NCI-H1694 (cell line): ENCODE measurements around the gene CRABP1.

ENCODE experiments used
- DNase-seq: peaks from one replicate; lab custom pipeline; 2025; lab: John Stamatoyannopoulos, UW

CRABP1 gene

GRCh38 chr15:78317145-78317836 lies 22.9 kb upstream of the CRABP1 start:
- DNase-seq: no peak

GRCh38 chr15:78319588-78319987 lies 20.6 kb upstream of the CRABP1 start:
- DNase-seq: no peak

DNA sequence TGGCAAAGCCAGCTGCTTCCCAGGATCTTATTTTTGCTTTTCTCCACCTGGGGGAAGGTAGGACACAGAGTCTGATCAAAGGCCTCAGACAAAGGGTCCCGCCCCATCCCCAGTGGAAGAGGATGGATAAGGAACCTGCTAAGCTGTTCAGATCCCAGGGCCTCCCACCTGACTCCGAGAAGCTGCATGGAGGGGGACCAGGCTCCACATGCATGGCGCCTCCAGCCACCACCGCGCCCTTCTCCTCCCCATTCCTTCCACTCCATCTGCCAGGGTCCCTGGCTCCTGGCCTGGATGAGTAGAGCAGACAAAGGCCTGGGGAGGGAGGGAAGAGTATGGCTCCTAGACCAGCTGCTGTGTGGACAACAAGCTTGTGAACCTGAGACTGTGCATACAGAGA lies 20.0 kb upstream of the CRABP1 start:
- DNase-seq: no peak

GRCh38 chr15:78321041-78321570 lies 19.0 kb upstream of the CRABP1 start:
- no peak for DNase-seq

GRCh38 chr15:78321786-78322185 lies 18.4 kb upstream of the CRABP1 start:
- DNase-seq: no peak

DNA sequence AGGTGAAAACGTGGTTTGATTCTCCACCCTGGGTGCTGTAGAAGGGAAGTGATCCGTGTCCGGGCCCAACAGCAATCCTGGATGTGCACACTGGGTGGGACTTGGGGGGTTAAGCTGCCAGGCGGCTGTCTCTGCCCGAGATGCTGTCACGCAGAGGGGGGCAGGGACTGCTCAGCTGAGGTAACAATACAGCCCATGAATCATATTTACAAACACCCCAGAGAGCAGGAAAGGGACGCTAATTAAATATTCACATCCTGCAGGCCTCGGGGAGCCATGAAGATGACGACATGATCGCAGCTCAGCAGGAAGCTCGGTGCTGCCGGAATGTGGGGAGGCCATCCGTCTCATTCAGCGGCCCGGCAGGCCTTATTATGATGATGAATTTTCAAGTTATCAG lies 17.9 kb upstream of the CRABP1 start:
- no peak for DNase-seq

DNA sequence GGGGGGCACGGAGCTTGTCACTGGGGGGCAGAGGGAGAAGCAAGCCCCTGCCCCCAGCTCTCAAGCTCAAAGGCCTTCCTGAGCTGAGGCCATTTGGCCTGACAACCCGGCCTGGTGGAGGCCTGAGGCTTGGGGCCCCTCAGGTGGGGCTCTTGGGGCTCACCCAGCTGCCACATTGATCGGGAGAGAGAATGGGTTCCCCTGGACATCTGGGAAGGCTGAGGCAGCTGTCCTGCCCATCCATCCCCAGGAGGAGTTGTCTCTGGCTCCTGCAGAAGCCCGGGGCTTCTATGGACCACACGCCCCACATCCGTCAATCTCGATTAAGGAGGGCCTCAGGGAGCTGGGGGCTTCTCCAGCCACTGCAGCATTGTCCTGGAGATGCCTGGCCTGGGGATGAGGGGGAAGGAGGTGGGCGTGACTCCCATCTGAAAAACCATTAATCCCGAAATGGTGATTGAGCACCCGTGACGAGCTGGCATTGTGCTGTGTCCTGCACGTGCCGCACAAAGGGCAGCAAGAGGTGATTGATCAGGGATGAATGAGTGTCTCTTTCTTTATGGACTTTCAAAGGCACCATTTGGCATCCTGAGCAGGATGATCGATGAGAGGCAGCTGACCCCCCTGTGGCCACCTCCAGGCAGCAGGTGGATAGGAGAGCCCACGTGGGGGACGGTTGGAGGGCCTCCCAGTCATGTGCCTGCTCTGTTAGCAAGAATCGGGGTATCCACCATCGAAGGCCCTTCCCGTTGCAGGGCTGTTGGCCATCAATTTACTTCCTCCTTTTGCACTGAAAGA lies 17.2 kb upstream of the CRABP1 start:
- DNase-seq: no peak

DNA sequence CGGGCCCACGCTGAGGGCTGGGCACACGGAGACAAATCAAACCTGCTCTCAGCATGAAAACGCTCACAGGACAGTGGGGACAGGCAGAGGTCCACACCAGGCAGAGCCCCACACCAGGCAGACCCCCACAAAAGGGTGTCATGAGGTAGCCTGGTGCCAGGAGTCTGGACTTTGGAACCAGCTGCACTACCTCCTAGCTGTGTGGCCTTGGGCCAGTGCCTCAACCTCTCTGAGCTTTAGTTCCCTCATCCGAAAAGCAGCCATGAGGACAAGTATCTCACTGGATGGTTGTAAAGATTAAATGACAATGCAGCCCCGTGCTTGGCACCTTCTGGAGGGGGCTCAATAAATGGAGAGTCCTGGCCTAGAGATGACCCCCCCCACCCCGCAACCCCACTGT lies 16.5 kb upstream of the CRABP1 start:
- no peak for DNase-seq

- no peak for DNase-seq
Measured at GRCh38 chr15:78324144-78324543, 16.0 kb upstream of the CRABP1 start.

DNA sequence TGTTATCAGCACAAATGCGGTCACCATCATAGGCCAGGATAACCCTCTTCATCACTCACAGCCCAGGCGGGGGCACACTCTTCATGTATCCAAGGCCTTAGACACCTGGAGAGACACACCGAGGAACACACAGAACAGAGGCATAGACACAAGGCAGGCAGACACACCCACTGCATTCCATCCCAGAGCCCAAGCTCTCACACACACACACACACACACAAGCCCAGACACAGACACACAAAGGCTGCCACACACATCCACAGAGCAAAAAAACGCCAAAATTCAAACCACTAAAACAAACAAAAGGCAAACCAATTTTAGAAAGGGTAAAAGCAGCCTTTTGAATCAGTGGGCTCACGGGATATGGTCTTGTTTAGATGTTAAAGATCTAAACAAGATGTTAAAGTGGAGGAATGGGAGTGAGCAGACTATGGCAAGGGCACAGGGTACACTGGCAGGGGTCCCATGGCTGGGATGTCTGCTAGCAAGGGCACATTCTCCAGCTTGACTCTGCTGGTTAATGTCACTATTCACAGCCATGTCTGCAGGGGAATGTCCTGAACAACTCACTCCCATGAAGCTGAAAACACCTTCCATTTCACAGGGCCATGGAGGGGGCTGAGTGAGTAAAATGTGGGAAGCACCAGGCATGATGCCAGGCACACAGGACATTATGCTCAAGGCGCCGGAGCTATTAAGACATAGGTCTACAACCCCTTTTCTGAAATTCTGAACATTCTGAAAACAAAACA lies 14.9 kb upstream of the CRABP1 start:
- DNase-seq: no peak

GRCh38 chr15:78327466-78327865 lies 12.7 kb upstream of the CRABP1 start:
- DNase-seq: no peak

GRCh38 chr15:78329625-78330024 lies 10.5 kb upstream of the CRABP1 start:
- DNase-seq: no peak

DNA sequence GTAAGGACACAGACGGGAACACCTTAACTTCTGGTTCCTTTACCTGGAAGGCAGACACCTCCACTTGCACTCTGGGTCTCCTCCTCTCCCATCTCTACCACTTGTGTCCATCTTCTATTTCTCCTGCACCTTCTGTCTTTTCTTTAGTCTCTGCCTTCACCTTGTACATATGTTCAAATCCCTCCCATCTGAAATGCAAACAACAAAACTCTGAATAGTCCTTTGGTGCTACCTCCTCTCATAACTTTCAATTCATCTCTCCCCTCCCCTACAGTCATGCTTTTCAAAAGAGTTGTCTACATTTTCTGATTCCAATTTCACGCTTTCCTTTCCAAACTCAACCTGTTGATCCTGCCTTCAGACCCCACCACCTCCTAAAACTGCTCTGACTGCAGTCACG lies 5.3 kb upstream of the CRABP1 start:
- DNase-seq: no peak

DNA sequence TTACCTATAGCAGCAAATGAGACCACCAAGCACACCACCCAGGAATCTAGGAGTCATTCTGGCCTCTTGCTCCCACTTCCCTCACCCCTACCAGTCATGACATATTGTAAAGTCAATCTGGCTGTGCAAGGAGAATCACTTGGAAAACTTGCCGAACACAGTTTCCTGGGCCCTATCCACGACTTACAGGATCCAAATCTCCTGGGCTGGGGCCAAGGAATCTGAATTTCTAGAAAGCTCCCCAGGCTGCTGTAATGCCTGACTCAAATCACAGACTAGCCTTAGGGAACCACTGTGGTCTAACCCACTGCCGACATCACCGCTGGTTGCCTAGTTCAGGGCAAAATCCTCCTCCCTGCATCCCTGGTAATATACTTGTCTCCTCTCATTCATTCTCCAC lies 4.2 kb upstream of the CRABP1 start:
- no peak for DNase-seq

DNA sequence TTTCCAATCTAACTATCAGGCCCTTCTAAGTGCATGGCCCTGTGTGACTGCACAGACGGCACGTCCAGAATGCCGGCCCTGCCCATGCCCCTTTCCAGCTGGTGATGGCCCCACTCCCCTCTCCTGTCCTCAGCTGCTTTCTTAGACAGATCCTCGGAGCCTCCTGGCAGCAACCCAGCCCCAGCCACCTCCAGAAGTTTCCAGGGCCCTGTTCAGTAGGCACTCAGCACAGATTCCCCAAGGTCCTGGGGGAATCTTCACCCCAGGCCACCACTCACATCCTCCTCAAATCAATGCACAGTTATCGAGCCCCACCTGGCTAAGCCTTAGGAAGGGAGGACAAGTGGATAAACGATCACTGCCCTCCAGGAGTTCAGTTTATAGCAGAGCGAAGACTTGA lies 1.4 kb upstream of the CRABP1 start:
- no peak for DNase-seq

DNA sequence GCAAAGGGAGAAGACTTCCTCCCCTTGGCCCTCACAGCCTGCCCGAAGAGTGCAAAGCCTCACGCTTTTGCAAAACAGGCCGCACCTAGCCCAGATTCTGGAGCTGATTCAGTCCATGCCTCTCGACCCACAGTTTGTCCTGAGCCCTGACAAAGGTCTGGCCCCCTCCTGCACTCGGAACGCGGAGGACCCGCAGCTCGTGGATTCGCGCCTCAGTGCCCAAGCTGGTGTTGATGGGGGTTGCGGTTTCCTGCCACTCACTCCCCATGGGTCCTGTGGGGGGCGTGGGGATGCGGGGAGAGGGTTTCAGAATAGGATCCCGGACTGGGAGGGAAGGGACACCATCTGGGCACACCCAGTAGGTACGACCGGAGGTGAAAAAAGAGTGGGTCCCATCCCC lies 594 bp upstream of the CRABP1 start:
- DNase-seq: no peak

GRCh38 chr15:78341057-78341987 lies 1.2 kb downstream of the CRABP1 start:
- DNase-seq: no peak

GRCh38 chr15:78342021-78342420 lies 1.9 kb downstream of the CRABP1 start:
- no peak for DNase-seq

DNA sequence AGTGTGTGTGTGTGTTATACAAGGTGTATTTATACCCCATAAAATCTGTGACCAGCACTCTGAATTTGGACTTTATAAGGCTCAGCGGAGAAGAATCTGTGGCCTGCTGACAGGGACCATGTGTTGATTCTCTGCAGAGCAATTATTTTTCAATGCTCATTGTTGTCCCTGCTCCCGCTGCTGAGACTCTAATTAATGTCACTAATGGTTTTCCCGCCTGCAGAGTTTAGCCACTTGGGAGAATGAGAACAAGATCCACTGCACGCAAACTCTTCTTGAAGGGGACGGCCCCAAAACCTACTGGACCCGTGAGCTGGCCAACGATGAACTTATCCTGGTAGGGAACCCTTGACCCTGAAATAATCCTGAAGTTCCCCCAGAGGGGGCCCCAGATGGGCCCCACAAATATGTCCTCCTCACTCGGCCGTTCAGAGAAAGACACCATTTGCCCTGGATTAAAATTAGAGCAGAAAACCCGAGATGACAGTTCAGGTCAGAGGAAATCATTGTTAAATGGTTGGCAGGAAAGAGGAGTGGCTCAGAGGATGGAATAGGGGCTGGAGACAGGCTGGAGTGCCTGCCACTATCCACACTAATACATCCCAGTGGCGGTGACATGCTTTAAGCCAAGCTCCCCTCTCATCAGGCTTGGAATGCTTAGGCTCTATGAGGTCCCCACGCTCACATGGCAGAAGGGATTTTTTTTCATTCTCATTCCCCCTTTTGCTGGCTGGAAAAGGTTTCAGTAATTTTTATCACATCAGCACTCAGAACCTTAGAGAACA lies 3.3 kb downstream of the CRABP1 start:
- no peak for DNase-seq

DNA sequence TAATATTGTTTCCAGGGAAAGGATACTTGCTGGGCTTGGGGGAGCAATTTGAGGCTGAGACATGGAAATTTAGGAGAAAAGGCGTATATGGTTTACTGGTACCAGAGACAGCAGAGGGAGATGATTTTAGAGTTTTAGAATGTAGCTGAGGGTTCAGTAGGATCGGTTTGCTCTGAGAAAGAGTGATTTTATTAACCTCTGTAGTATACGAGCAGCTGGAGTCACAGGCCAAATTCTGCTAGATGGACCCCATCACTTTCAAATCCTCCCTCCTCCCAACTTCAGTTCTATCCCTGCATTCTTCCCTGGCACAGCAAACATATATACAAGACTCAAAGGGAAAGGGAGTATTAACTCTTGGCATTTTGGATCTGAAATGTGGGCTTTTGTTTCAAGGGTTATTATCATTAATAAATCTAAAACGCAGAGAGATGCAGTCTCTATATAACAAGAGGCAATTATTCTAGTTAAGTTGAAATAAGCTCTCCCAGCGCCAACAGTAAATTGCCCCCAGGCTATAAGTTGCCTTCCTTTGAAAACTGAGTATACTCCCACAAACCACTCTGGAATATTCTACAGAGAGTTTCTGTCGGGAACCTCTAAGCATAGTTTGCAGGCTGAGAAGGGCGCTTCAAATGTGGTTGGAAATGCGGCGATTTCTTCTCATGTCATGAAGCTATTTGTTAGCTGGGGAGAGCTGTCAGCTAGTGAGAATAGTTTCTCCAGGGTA lies 5.4 kb downstream of the CRABP1 start:
- DNase-seq: no peak
